Large intestine (tissue), 3 donors: Measurements from ENCODE around the gene NMRAL1. TPM values are rescaled to one million over a fixed set of nuclear protein-coding genes. Genes with fewer than 3 reads are reported as not detected.
A peak's percentile ranks its signal among the peaks of the same experiment; 100 is the strongest.

Experiments used
- DNase-seq, 2 donors: peaks; one replicate each; pipeline versions ENCODE4 v3.0.0 to v3.0.0-alpha.2; 2013
- H3K27ac ChIP-seq: one replicate; pipeline ENCODE4 v1.5.1; 2013; ENCODE audit warnings: low read length
- H3K27me3 ChIP-seq: 2 replicates; pipeline ENCODE4 v1.6.1; 2013; ENCODE audit warnings: low read length; ENCODE audit not compliant: control insufficient read depth, insufficient read depth
- H3K36me3 ChIP-seq: 2 replicates; pipeline ENCODE4 v1.6.1; 2013; ENCODE audit warnings: low read length; ENCODE audit not compliant: control insufficient read depth, insufficient read depth
- H3K4me1 ChIP-seq: one replicate; pipeline ENCODE4 v1.6.1; 2013; ENCODE audit warnings: low read length; ENCODE audit not compliant: control insufficient read depth, insufficient read depth
- H3K4me3 ChIP-seq: one replicate; pipeline ENCODE4 v1.5.1; 2013; ENCODE audit warnings: low read length
- H3K9me3 ChIP-seq: one replicate; pipeline ENCODE4 v1.6.1; 2013; ENCODE audit warnings: mild to moderate bottlenecking, low read depth, low read length, moderate library complexity; ENCODE audit not compliant: control insufficient read depth
- WGBS: methylation state at CpG from one replicate; pipeline ENCODE4 v1.1.5; 2013; ENCODE audit warnings: low lambda C conversion rate; ENCODE audit not compliant: insufficient coverage; 5-methylcytosine and 5-hydroxymethylcytosine counted together
- polyA plus RNA-seq: library from polyadenylated mRNA; unstranded; fragments of 120-200 nt; gene quantifications from one replicate; pipeline ENCODE4 v1.2.1, GENCODE V29; 2013

NMRAL1 gene
- polyA plus RNA-seq, 1 donor, result 37.7 TPM

- 67% methylated on average over 2 of the region's 13 CpGs for WGBS
- Histone ChIP-seq H3K4me1 (peaks cover 3% of the 10 kb centered on the region), H3K27ac (no peak overlapping the region), H3K4me3 (no peak overlapping the region), H3K27me3 (no peaks in the 10 kb centered on the region), H3K9me3 (no peaks in the 10 kb centered on the region), H3K36me3 (peaks cover 40% of the 10 kb centered on the region)
- DNase-seq, result no peak
Measured at GRCh38 chr16:4505356-4506147, 31.1 kb upstream of the NMRAL1 start.

DNA sequence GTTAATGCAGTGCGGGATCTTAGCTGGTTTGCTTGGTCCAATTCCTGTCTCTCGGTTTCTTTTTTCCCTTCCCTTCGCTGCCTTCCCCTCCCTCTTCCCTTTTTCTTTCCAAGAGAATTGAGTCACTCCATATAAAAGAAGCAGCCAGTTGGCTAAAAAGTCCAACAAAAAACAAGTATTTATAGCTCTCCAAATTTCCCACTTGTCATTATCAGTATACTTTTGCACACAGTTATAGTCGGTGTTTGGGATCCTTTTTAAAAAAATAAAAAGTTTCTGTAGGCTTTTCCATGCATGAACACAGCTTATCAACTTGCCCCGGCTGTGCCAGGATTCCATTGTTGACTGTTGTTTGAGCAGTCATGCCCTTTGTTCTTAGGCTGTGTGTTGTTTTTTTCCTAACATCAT lies 26.6 kb upstream of the NMRAL1 start:
- no peaks in the 10 kb centered on the region for H3K9me3 ChIP-seq
- 17% methylated on average over 2 of the region's 5 CpGs for WGBS
- H3K4me3 ChIP-seq, result no peak overlapping the region
- H3K27ac ChIP-seq, result no peak overlapping the region
- peaks cover 12% of the 10 kb centered on the region for H3K4me1 ChIP-seq
- H3K36me3 ChIP-seq, result peaks cover 15% of the 10 kb centered on the region
- DNase-seq, result peak in 1 of 2 donors; percentile 23
- no peaks in the 10 kb centered on the region for H3K27me3 ChIP-seq

GRCh38 chr16:4500272-4500671 lies 25.8 kb upstream of the NMRAL1 start:
- Histone ChIP-seq H3K4me3 (no peak overlapping the region), H3K9me3 (no peaks in the 10 kb centered on the region), H3K27ac (peak overlapping the region; percentile 14), H3K27me3 (no peaks in the 10 kb centered on the region), H3K36me3 (peaks cover 11% of the 10 kb centered on the region), H3K4me1 (peaks cover 12% of the 10 kb centered on the region)
- no CpG with 5 or more reads among the region's 3 CpGs for WGBS
- peak in 1 of 2 donors; percentile 38 for DNase-seq

- no peak overlapping the region for H3K27ac ChIP-seq
- no peak for DNase-seq
- H3K9me3 ChIP-seq, result no peaks in the 10 kb centered on the region
- H3K36me3 ChIP-seq, result peaks cover 10% of the 10 kb centered on the region
- H3K4me3 ChIP-seq, result no peak overlapping the region
- no CpG with 5 or more reads among the region's 4 CpGs for WGBS
- no peaks in the 10 kb centered on the region for H3K27me3 ChIP-seq
- H3K4me1 ChIP-seq, result peaks cover 12% of the 10 kb centered on the region
Measured at GRCh38 chr16:4499196-4499555, 24.8 kb upstream of the NMRAL1 start.

DNA sequence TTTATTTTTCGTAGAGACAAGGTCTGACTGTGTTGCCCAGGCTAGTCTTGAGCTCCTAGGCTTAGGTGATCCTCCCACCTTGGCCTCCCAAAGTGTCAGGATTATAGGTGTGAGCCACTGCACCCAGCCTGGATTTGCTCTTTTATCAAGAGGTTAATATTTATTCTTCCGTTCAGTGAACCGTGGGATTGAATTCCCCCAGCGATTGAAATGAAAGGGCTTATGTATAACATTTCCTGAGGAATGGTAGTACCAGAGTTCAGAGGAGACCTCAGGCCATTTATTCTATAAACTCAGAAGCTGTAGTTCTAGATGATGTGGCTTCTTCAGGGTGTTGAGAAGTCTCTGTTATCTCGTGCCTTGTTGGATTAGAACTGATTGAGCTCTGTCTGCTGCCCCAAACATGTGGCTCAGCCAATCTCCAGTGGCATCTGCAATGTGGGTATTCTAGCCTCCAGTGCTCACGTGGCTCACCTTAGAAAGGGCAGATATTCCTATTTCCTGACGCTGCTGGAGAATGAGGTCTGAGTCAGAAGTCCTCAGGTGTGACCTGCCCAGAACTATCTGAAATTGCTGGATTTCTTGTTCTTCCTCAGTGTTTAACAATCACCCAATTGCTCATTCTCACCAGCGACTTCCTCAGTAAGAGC lies 24.2 kb upstream of the NMRAL1 start:
- H3K36me3 ChIP-seq, result peaks cover 10% of the 10 kb centered on the region
- peaks cover 12% of the 10 kb centered on the region for H3K4me1 ChIP-seq
- H3K4me3 ChIP-seq, result no peak overlapping the region
- H3K27ac ChIP-seq, result no peak overlapping the region
- no peaks in the 10 kb centered on the region for H3K27me3 ChIP-seq
- no peaks in the 10 kb centered on the region for H3K9me3 ChIP-seq
- no CpG with 5 or more reads among the region's 8 CpGs for WGBS
- no peak for DNase-seq

- Histone ChIP-seq H3K36me3 (peaks cover 18% of the 10 kb centered on the region), H3K27ac (no peak overlapping the region), H3K9me3 (no peaks in the 10 kb centered on the region), H3K4me1 (peaks cover 12% of the 10 kb centered on the region), H3K4me3 (no peak overlapping the region), H3K27me3 (no peaks in the 10 kb centered on the region)
- WGBS, result no CpG with 5 or more reads among the region's 4 CpGs
- DNase-seq, result no peak
Measured at GRCh38 chr16:4496305-4496704, 21.9 kb upstream of the NMRAL1 start.

GRCh38 chr16:4495766-4496165 lies 21.3 kb upstream of the NMRAL1 start:
- peaks cover 11% of the 10 kb centered on the region for H3K4me1 ChIP-seq
- no peaks in the 10 kb centered on the region for H3K9me3 ChIP-seq
- peaks cover 18% of the 10 kb centered on the region for H3K36me3 ChIP-seq
- H3K4me3 ChIP-seq, result no peak overlapping the region
- 100% methylated on average over 1 of the region's 2 CpGs for WGBS
- no peak for DNase-seq
- H3K27ac ChIP-seq, result no peak overlapping the region
- H3K27me3 ChIP-seq, result no peaks in the 10 kb centered on the region

DNA sequence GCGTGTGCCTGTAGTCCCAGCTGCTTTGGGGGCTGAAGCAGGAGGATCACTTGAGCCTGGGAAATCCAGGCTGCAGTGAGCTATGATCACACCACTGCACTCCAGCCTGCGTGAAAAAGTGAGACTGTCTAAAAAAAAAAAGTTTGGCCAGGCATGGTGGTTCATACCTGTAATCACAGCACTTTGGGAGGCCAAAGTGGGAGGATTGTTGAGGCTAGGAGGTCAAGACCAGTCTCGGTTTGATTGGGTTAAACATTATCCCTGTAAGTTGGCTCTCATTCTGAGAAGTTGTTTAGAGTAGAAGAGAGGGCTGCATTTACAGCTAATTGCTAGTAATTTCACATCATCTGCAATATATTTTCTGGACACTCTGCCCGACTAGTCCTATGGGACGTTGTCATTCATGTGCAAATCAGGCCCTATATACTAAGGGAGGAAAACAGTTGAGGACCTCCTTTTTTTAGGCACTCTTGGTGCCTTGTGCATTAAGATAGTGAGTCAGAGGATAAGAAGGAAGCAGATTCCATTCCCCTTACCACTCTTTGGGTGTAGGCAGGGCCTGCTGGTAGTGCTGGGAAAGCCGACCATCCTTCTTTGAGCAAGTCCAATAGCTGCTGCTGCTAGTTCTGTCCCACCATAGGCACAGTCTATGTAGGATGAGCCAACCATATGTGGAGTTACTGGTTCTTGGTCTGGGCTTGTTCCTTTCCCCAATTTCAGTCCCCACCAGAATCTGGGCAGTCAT lies 20.5 kb upstream of the NMRAL1 start:
- H3K9me3 ChIP-seq, result no peaks in the 10 kb centered on the region
- no peak overlapping the region for H3K4me3 ChIP-seq
- no peak for DNase-seq
- peaks cover 18% of the 10 kb centered on the region for H3K36me3 ChIP-seq
- H3K27me3 ChIP-seq, result no peaks in the 10 kb centered on the region
- peaks cover 2% of the 10 kb centered on the region for H3K4me1 ChIP-seq
- H3K27ac ChIP-seq, result no peak overlapping the region
- 100% methylated on average over 1 of the region's 6 CpGs for WGBS

GRCh38 chr16:4491898-4492297 lies 17.5 kb upstream of the NMRAL1 start:
- no peak overlapping the region for H3K4me3 ChIP-seq
- no peaks in the 10 kb centered on the region for H3K9me3 ChIP-seq
- no peaks in the 10 kb centered on the region for H3K4me1 ChIP-seq
- no CpG with 5 or more reads among the region's 4 CpGs for WGBS
- no peaks in the 10 kb centered on the region for H3K27me3 ChIP-seq
- H3K27ac ChIP-seq, result no peak overlapping the region
- DNase-seq, result no peak
- peaks cover 28% of the 10 kb centered on the region for H3K36me3 ChIP-seq

- DNase-seq, result no peak
- Histone ChIP-seq H3K27ac (no peak overlapping the region), H3K4me3 (no peak overlapping the region), H3K9me3 (no peaks in the 10 kb centered on the region), H3K27me3 (no peaks in the 10 kb centered on the region), H3K36me3 (peaks cover 28% of the 10 kb centered on the region), H3K4me1 (no peaks in the 10 kb centered on the region)
- WGBS, result 83% methylated on average over 1 of the region's 5 CpGs
Measured at GRCh38 chr16:4489030-4489429, 14.6 kb upstream of the NMRAL1 start.
